ENCODE results near the gene FAM50B. TPM values are rescaled to one million over a fixed set of nuclear protein-coding genes. Genes with fewer than 3 reads are reported as not detected.

Gene FAM50B
- total and polyA plus RNA-seq, 7 experiments from 2014 or later = 3.4 to 22.9 (median 12.0) TPM

Other genes with a start within 250 kb of the FAM50B start
- under 1 TPM; 0.29 to 0.68 (median 0.39) TPM for gene PXDC1, start 97.7 kb upstream of the FAM50B start, total RNA-seq
- gene PXDC1, start 97.7 kb upstream of the FAM50B start, polyA plus RNA-seq = not detected
- not detected for gene FAM217A, start 229.8 kb downstream of the FAM50B start, total RNA-seq
- under 1 TPM in 1 of 2 donors, not detected in 1; 0.16 TPM for gene FAM217A, start 229.8 kb downstream of the FAM50B start, polyA plus RNA-seq

Data from naive thymus-derived CD4-positive, alpha-beta T cell (primary cell).